Activated CD8-positive, alpha-beta memory T cell treated with anti-CD3 and anti-CD28 coated beads, Interleukin-2, amount 10 ng/mL, durations not matched to agents 7 days and 5 days (primary cell): Measurements from ENCODE around the gene CATSPER4. TPM values are rescaled to one million over a fixed set of nuclear protein-coding genes. Genes with fewer than 3 reads are reported as not detected.
A peak's percentile ranks its signal among the peaks of the same experiment; 100 is the strongest.
"Not testable (repeated sequence)": the region's sequence is repeated elsewhere in the genome, so short reads cannot be mapped to it uniquely, and the experiment has no call there.

Experiments
- ATAC-seq: fragments of 150-1000 bp; cut with Tn5 transposase; one replicate; pipeline ENCODE4 v1.10.0; 2021; ENCODE audit warnings: moderate library complexity
- CTCF ChIA-PET: fragments of 350-600 bp; sonication (Branson Sonifier 250); formaldehyde crosslinking; loops from one replicate; lab custom pipeline; 2021; ENCODE audit warnings: antibody characterized with exemption; lab: Charles Lee
- DNase-seq: peaks from one replicate; pipeline ENCODE4 v3.0.0-alpha.2; 2020
- H3K27ac Mint-ChIP-seq: one replicate; pipeline ENCODE4 v1.8.0; 2021; ENCODE audit warnings: mild to moderate bottlenecking, mixed read lengths
- H3K27me3 Mint-ChIP-seq: one replicate; pipeline ENCODE4 v1.8.0; 2021; ENCODE audit warnings: mixed read lengths
- H3K36me3 Mint-ChIP-seq: one replicate; pipeline ENCODE4 v1.8.0; 2021; ENCODE audit warnings: mild to moderate bottlenecking, mixed read lengths
- H3K4me1 Mint-ChIP-seq: one replicate; pipeline ENCODE4 v1.8.0; 2021; ENCODE audit warnings: mixed read lengths
- H3K4me3 Mint-ChIP-seq: one replicate; pipeline ENCODE4 v1.8.0; 2021; ENCODE audit warnings: mild to moderate bottlenecking, moderate library complexity, mixed read lengths
- H3K9me3 Mint-ChIP-seq: one replicate; pipeline ENCODE4 v1.8.0; 2022; ENCODE audit warnings: low read depth, mixed read lengths
- total RNA-seq, 2 experiments: library from RNA; stranded (reverse); gene quantifications; one replicate each; pipeline ENCODE4 v1.2.3, GENCODE V29; 2021

CATSPER4 gene
- total RNA-seq, 2 experiments from 2014 or later = 0.15 TPM; not detected in 1

GRCh38 chr1:26215246-26215645 lies 24.8 kb downstream of the CATSPER4 start:
- H3K9me3 Mint-ChIP-seq = no peaks in the 10 kb centered on the region
- no peaks in the 10 kb centered on the region for H3K27me3 Mint-ChIP-seq
- no peaks in the 10 kb centered on the region for H3K4me1 Mint-ChIP-seq
- no peak overlapping the region for H3K4me3 Mint-ChIP-seq
- H3K36me3 Mint-ChIP-seq = no peaks in the 10 kb centered on the region
- DNase-seq (no peak), ATAC-seq (no peak)
- H3K27ac Mint-ChIP-seq = no peak overlapping the region
- CTCF ChIA-PET = interaction anchor here (0.7 to 1.6 kb wide), 3 partner anchors 18 to 972 kb away, joined by 3 to 9 read pairs (median 4); partner anchors contain the start of genes CEP85 and ZNF593

GRCh38 chr1:26218906-26219494 lies 28.6 kb downstream of the CATSPER4 start:
- no peak for DNase-seq
- H3K4me1 Mint-ChIP-seq = no peaks in the 10 kb centered on the region
- no peak for ATAC-seq
- no peaks in the 10 kb centered on the region for H3K9me3 Mint-ChIP-seq
- H3K36me3 Mint-ChIP-seq = no peaks in the 10 kb centered on the region
- no peak overlapping the region for H3K27ac Mint-ChIP-seq
- CTCF ChIA-PET = interaction anchor here (1.7 to 3.3 kb wide), 2 partner anchors 15 to 49 kb away, joined by 3 to 18 read pairs; partner anchors contain the start of genes CEP85 and ZNF593
- no peak overlapping the region for H3K4me3 Mint-ChIP-seq
- peaks cover 11% of the 10 kb centered on the region for H3K27me3 Mint-ChIP-seq

GRCh38 chr1:26220199-26220912 lies 30.0 kb downstream of the CATSPER4 start:
- Mint-ChIP-seq H3K4me1 (peaks cover 4% of the 10 kb centered on the region), H3K9me3 (no peaks in the 10 kb centered on the region), H3K36me3 (no peaks in the 10 kb centered on the region), H3K27ac (no peak overlapping the region), H3K4me3 (no peak overlapping the region), H3K27me3 (peaks cover 23% of the 10 kb centered on the region)
- no peak for DNase-seq
- CTCF ChIA-PET = interaction anchor here (0.7 to 3.3 kb wide), 2 partner anchors 14 to 197 kb away, joined by 3 to 18 read pairs; partner anchors contain the start of gene CEP85
- no peak for ATAC-seq

GRCh38 chr1:26221094-26221493 lies 30.7 kb downstream of the CATSPER4 start:
- peaks cover 9% of the 10 kb centered on the region for H3K4me1 Mint-ChIP-seq
- no peak overlapping the region for H3K27ac Mint-ChIP-seq
- H3K9me3 Mint-ChIP-seq = no peaks in the 10 kb centered on the region
- H3K36me3 Mint-ChIP-seq = peaks cover 2% of the 10 kb centered on the region
- no peak for DNase-seq
- peaks cover 30% of the 10 kb centered on the region for H3K27me3 Mint-ChIP-seq
- no peak overlapping the region for H3K4me3 Mint-ChIP-seq
- CTCF ChIA-PET = interaction anchor here (3.3 kb wide), 1 partner anchor 13 kb away, joined by 18 read pairs; the partner anchor contains the start of gene CEP85
- ATAC-seq = no peak

GRCh38 chr1:26224606-26225005 lies 34.2 kb downstream of the CATSPER4 start:
- H3K4me1 Mint-ChIP-seq = peaks cover 13% of the 10 kb centered on the region
- H3K27me3 Mint-ChIP-seq = peaks cover 45% of the 10 kb centered on the region
- CTCF ChIA-PET = interaction anchor here (2.9 kb wide), 1 partner anchor 9 kb away, joined by 26 read pairs; the partner anchor contains the start of gene CEP85
- ATAC-seq (no peak), DNase-seq (no peak)
- H3K27ac Mint-ChIP-seq = no peak overlapping the region
- no peak overlapping the region for H3K4me3 Mint-ChIP-seq
- H3K36me3 Mint-ChIP-seq = peaks cover 2% of the 10 kb centered on the region
- no peaks in the 10 kb centered on the region for H3K9me3 Mint-ChIP-seq

- DNase-seq (peak; percentile 71), ATAC-seq (peak; percentile 92)
- Mint-ChIP-seq H3K9me3 (no peaks in the 10 kb centered on the region), H3K27ac (no peak overlapping the region), H3K4me3 (peak overlapping the region; percentile 51), H3K36me3 (peaks cover 2% of the 10 kb centered on the region), H3K4me1 (peaks cover 13% of the 10 kb centered on the region), H3K27me3 (peaks cover 45% of the 10 kb centered on the region)
- CTCF ChIA-PET = interaction anchor here (1.1 to 2.9 kb wide), 2 partner anchors 9 to 56 kb away, joined by 3 to 26 read pairs; partner anchors contain the start of genes CEP85 and ZNF593
Measured at GRCh38 chr1:26225033-26225831, 34.8 kb downstream of the CATSPER4 start.

GRCh38 chr1:26230682-26231081 lies 40.3 kb downstream of the CATSPER4 start:
- peaks cover 19% of the 10 kb centered on the region for H3K27me3 Mint-ChIP-seq
- ATAC-seq, DNase-seq, H3K4me3 Mint-ChIP-seq, H3K36me3 Mint-ChIP-seq, H3K9me3 Mint-ChIP-seq, H3K27ac Mint-ChIP-seq: not testable (repeated sequence)
- H3K4me1 Mint-ChIP-seq = peaks cover 16% of the 10 kb centered on the region
- CTCF ChIA-PET = interaction anchor here (0.6 to 1.6 kb wide), 4 partner anchors 14 to 330 kb away, joined by 3 to 11 read pairs (median 3); partner anchors contain the start of gene ZNF593

- H3K4me1 Mint-ChIP-seq = peaks cover 36% of the 10 kb centered on the region
- H3K4me3 Mint-ChIP-seq = peak within 1 kb of the TSS; percentile 96
- H3K9me3 Mint-ChIP-seq = no peaks in the 10 kb centered on the region
- peaks cover 22% of the 10 kb centered on the region for H3K36me3 Mint-ChIP-seq
- peak; percentile 95 for ATAC-seq
- peak within 1 kb of the TSS; percentile 88 for H3K27ac Mint-ChIP-seq
- no peaks in the 10 kb centered on the region for H3K27me3 Mint-ChIP-seq
- CTCF ChIA-PET = interaction anchor here (0.6 to 4.7 kb wide), 66 partner anchors 10 to 338 kb away, joined by 3 to 105 read pairs (median 6); partner anchors contain the start of genes C1orf232, CATSPER4, CD52 and CNKSR1
- DNase-seq = peak; percentile 99
Measured at GRCh38 chr1:26233903-26234643, 43.7 kb downstream of the CATSPER4 start, which contains the start of gene CEP85. TSS of gene CEP85 (plus strand) at chr1:26234200. CDS start at chr1:26239784, 5,584 bp downstream.

- Mint-ChIP-seq H3K27ac (peak overlapping the region; percentile 88), H3K4me3 (peak overlapping the region; percentile 96), H3K9me3 (no peaks in the 10 kb centered on the region), H3K36me3 (peaks cover 26% of the 10 kb centered on the region), H3K4me1 (peaks cover 39% of the 10 kb centered on the region), H3K27me3 (no peaks in the 10 kb centered on the region)
- ATAC-seq = no peak
- CTCF ChIA-PET = interaction anchor here (0.6 to 4.7 kb wide), 62 partner anchors 8 to 339 kb away, joined by 3 to 105 read pairs (median 6); partner anchors contain the start of genes C1orf232, CATSPER4, CD52 and CNKSR1
- peak; percentile 48 for DNase-seq
Measured at GRCh38 chr1:26234644-26235370, 44.4 kb downstream of the CATSPER4 start.

- Mint-ChIP-seq H3K36me3 (peaks cover 35% of the 10 kb centered on the region), H3K4me3 (peak overlapping the region; percentile 14), H3K27ac (peak overlapping the region; percentile 42), H3K9me3 (no peaks in the 10 kb centered on the region), H3K27me3 (no peaks in the 10 kb centered on the region), H3K4me1 (peaks cover 39% of the 10 kb centered on the region)
- CTCF ChIA-PET = interaction anchor here (0.7 to 1.5 kb wide), 3 partner anchors 21 to 68 kb away, joined by 3 to 6 read pairs (median 3); partner anchors contain the start of gene ZNF593
- no peak for DNase-seq
- ATAC-seq = no peak
Measured at GRCh38 chr1:26237230-26237966, 47.0 kb downstream of the CATSPER4 start.

- H3K4me3 Mint-ChIP-seq = no peak overlapping the region
- no peaks in the 10 kb centered on the region for H3K27me3 Mint-ChIP-seq
- CTCF ChIA-PET = no interaction called here
- no peak for ATAC-seq
- H3K27ac Mint-ChIP-seq = no peak overlapping the region
- H3K36me3 Mint-ChIP-seq = peaks cover 55% of the 10 kb centered on the region
- H3K4me1 Mint-ChIP-seq = peaks cover 34% of the 10 kb centered on the region
- no peaks in the 10 kb centered on the region for H3K9me3 Mint-ChIP-seq
- no peak for DNase-seq
Measured at GRCh38 chr1:26239936-26240335, 49.5 kb downstream of the CATSPER4 start.
